AG09309 (cell line): ENCODE results near the gene B4GALT5.
A peak's percentile ranks its signal among the peaks of the same experiment; 100 is the strongest.

Experiments used
- DNase-seq: peaks from one replicate; pipeline ENCODE4 v3.0.0-alpha.2; 2010; ENCODE audit warnings: low read depth
- H3K4me3 ChIP-seq: 2 replicates; pipeline ENCODE4 v1.5.1; 2011; ENCODE audit warnings: mild to moderate bottlenecking, low read depth, low read length, moderate library complexity; ENCODE audit not compliant: control insufficient read depth
- CTCF ChIP-seq: IDR thresholded peaks from 2 replicates; pipeline ENCODE4 v1.5.1; 2011; ENCODE audit warnings: mild to moderate bottlenecking, low read depth, low read length, inconsistent platforms; ENCODE audit not compliant: insufficient read depth, control insufficient read depth; ENCODE audit errors: missing control alignments

Gene B4GALT5

GRCh38 chr20:49595811-49596561 lies 117.7 kb downstream of the B4GALT5 start:
- no peak overlapping the region for H3K4me3 ChIP-seq
- TF ChIP-seq CTCF: no peak
- DNase-seq: no peak

GRCh38 chr20:49595346-49595745 lies 118.3 kb downstream of the B4GALT5 start:
- no peak overlapping the region for H3K4me3 ChIP-seq
- DNase-seq: no peak

GRCh38 chr20:49594931-49595315 lies 118.8 kb downstream of the B4GALT5 start:
- no peak for TF ChIP-seq CTCF
- no peak for DNase-seq
- H3K4me3 ChIP-seq: no peak overlapping the region

More at GRCh38 chr20:49595346-49595745, 118.3 kb downstream of the B4GALT5 start:
- no peak for TF ChIP-seq CTCF

DNA sequence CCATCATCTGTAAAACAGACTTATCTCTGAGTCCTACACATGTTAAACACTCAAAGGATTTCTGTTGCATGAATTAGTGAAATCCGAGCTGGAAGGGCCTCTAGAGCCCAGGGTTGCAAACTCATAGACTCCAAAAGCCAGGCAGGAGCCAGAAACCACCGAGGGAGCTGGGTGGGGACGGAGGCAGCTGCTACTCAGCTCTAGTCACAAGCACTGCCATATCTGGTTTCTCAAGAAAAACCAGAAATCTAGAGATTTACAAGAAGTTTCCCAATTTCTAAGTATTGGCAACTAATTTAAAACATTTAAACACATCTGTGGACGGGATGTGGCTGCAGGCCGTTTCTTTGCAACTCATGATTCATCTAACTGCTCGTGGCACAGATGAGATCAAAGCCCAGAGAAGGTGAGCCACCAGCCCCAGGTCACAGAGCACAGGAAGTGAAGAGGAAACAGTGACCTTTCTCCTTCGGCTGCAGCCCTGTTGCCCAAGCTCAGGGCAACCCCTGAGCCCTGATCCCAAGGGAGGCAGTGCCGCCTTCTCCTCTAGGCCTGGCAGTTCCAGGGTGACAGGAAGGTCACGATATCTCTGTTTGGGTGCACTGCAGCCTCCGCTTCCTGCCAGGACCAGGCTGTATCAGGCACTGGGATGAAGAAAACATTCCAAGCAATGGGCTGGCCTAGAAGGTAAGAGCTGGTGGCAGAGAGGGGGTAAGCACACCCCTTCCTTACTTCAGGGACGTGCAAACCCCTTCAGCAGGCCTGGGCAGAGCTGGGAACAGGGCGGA lies 119.3 kb downstream of the B4GALT5 start:
- no peak overlapping the region for H3K4me3 ChIP-seq
- TF ChIP-seq CTCF: no peak
- peak; percentile 92 for DNase-seq

GRCh38 chr20:49593466-49594142 lies 120.1 kb downstream of the B4GALT5 start:
- no peak overlapping the region for H3K4me3 ChIP-seq
- no peak for DNase-seq
- no peak for TF ChIP-seq CTCF

GRCh38 chr20:49592120-49592519 lies 121.6 kb downstream of the B4GALT5 start:
- H3K4me3 ChIP-seq: no peak overlapping the region
- no peak for DNase-seq
- TF ChIP-seq CTCF: no peak
